Stimulated activated CD4-positive, alpha-beta T cell treated with anti-CD3 and anti-CD28 coated beads, Interleukin-1b, Interleukin-23, amount 100 ng/mL, for 24 hours (primary cell): ENCODE data around the gene RAB14.

ENCODE experiments used
- DNase-seq, 4 experiments: peaks; one replicate each; pipeline ENCODE4 v3.0.0-alpha.2; 2020; ENCODE audit warnings: low read depth in 4 of 4, low spot score in 1 of 4

The RAB14 gene

GRCh38 chr9:121220996-121221663 lies 19.5 kb upstream of the RAB14 start:
- no peak for DNase-seq

GRCh38 chr9:121219530-121219929 lies 17.9 kb upstream of the RAB14 start:
- DNase-seq = no peak

GRCh38 chr9:121218357-121219027 lies 16.8 kb upstream of the RAB14 start:
- DNase-seq = no peak

- DNase-seq = no peak
Measured at GRCh38 chr9:121217609-121218292, 16.1 kb upstream of the RAB14 start.

- DNase-seq = no peak
Measured at GRCh38 chr9:121216271-121216805, 14.7 kb upstream of the RAB14 start.

GRCh38 chr9:121214005-121214404 lies 12.3 kb upstream of the RAB14 start:
- no peak for DNase-seq

- peak; percentile 47 to 66 (median 56) for DNase-seq
Measured at GRCh38 chr9:121213136-121213806, 11.6 kb upstream of the RAB14 start.

- no peak for DNase-seq
Measured at GRCh38 chr9:121210536-121210935, 8.9 kb upstream of the RAB14 start.

- DNase-seq = no peak
Measured at GRCh38 chr9:121207371-121207940, 5.8 kb upstream of the RAB14 start.

- DNase-seq = no peak
Measured at GRCh38 chr9:121206516-121207370, 5.1 kb upstream of the RAB14 start.

- DNase-seq = no peak
Measured at GRCh38 chr9:121204611-121205010, 2.9 kb upstream of the RAB14 start.

- DNase-seq = no peak
Measured at GRCh38 chr9:121204121-121204520, 2.5 kb upstream of the RAB14 start.

GRCh38 chr9:121201045-121201737 lies 478 bp downstream of the RAB14 start:
- peak in 2 of 4 experiments; percentile 14 to 22 for DNase-seq

- no peak for DNase-seq
Measured at GRCh38 chr9:121200356-121200755, 1.3 kb downstream of the RAB14 start.

GRCh38 chr9:121199921-121200320 lies 1.7 kb downstream of the RAB14 start:
- no peak for DNase-seq

GRCh38 chr9:121198512-121199042 lies 3.1 kb downstream of the RAB14 start:
- no peak for DNase-seq

- no peak for DNase-seq
Measured at GRCh38 chr9:121197132-121197531, 4.5 kb downstream of the RAB14 start.

GRCh38 chr9:121196389-121196788 lies 5.3 kb downstream of the RAB14 start:
- no peak for DNase-seq

GRCh38 chr9:121194730-121195129 lies 6.9 kb downstream of the RAB14 start:
- no peak for DNase-seq
